K562 (cell line): ENCODE results near the gene CFAP221. TPM values are rescaled to one million over a fixed set of nuclear protein-coding genes. Genes with fewer than 3 reads are reported as not detected.

Source experiments
- ATAC-seq: fragments of 200-7000 bp; cut with Tn5 transposase; 3 replicates; pipeline ENCODE4 v1.9.1; 2020; ENCODE audit warnings: moderate library complexity
- BruUV-seq: library from RNA; stranded (reverse); fragments of 400-500 nt; replicated peaks from 2 replicates; lab custom pipeline; 2021; lab: Mats Ljungman, UMichigan
- CTCF ChIA-PET: fragments of 300-600 bp; formaldehyde crosslinking; extraction: SDS; loops from one replicate; lab custom pipeline; 2021; ENCODE audit warnings: low intra/inter-chr PET ratio; lab: Yijun Ruan, JAX
- POLR2A ChIA-PET: fragments of 300-600, 350-650 bp; sonication (Branson Sonifier 250); formaldehyde crosslinking; extraction: SDS; loops from one replicate; lab custom pipeline; 2021; ENCODE audit warnings: antibody characterized with exemption, inconsistent platforms; lab: Yijun Ruan, JAX
- DNase-seq, 4 experiments: peaks; one replicate each; pipeline versions ENCODE4 v3.0.0 to v3.0.0-alpha.2; 2011 to 2018; ENCODE audit warnings: low spot score in 3 of 4, mixed read lengths in 3 of 4; ENCODE audit errors: extremely low read depth in 1 of 4
- FAIRE-seq: peaks from 2 replicates; lab custom pipeline; 2011; peaks lifted over from hg19 to GRCh38; lab: Jason Lieb, UNC
- H2AFZ ChIP-seq: 2 replicates; pipeline ENCODE4 v1.6.0; 2011; ENCODE audit warnings: low read depth, low read length, control low read depth, inconsistent platforms
- H3K27ac ChIP-seq: fragments of 200-600 bp; 3 replicates; pipeline ENCODE4 v1.8.0; 2011; ENCODE audit warnings: low read depth, mild to moderate bottlenecking, control low read depth, inconsistent platforms, low read length, moderate library complexity, mixed read lengths; ENCODE audit errors: extremely low read depth
- H3K27me3 ChIP-seq, 2 experiments: fragments of 300-600 bp in 1 of 2; 2 replicates in 1 of 2; 3 replicates in 1 of 2; pipeline versions ENCODE4 v1.6.0 to v1.8.0; 2011; ENCODE audit warnings: inconsistent platforms in 2 of 2, low read length in 2 of 2, mild to moderate bottlenecking in 1 of 2, mixed read lengths in 1 of 2, moderate library complexity in 1 of 2; ENCODE audit not compliant: control insufficient read depth in 2 of 2, insufficient read depth in 2 of 2
- H3K36me3 ChIP-seq: fragments of 300-600 bp; 3 replicates; pipeline ENCODE4 v1.8.0; 2011; ENCODE audit warnings: mild to moderate bottlenecking, low read length, inconsistent platforms; ENCODE audit not compliant: control insufficient read depth, insufficient read depth
- H3K4me1 ChIP-seq, 2 experiments: fragments of 200-600 bp in 1 of 2; replicated peaks in 1 of 2; 2 replicates in 1 of 2; 3 replicates in 1 of 2; pipeline versions ENCODE4 v1.5.1 to v1.8.0; 2011; ENCODE audit warnings: inconsistent platforms in 2 of 2, low read length in 2 of 2, mild to moderate bottlenecking in 1 of 2, mixed read lengths in 1 of 2, moderate library complexity in 1 of 2; ENCODE audit not compliant: control insufficient read depth in 2 of 2, insufficient read depth in 2 of 2
- H3K4me2 ChIP-seq: 2 replicates; pipeline ENCODE4 v1.6.1; 2011; ENCODE audit warnings: low read length, control low read depth, inconsistent platforms, mixed read lengths; ENCODE audit not compliant: insufficient read depth
- H3K4me3 ChIP-seq: fragments of 200-600 bp; sonication (generic), shearing (Covaris generic); 2 replicates; pipeline ENCODE4 v1.5.1; 2016; ENCODE audit warnings: control low read depth, inconsistent platforms
- H3K79me2 ChIP-seq: fragments of 200-600 bp; 3 replicates; pipeline ENCODE4 v1.8.0; 2011; ENCODE audit warnings: low read length, inconsistent platforms; ENCODE audit not compliant: control insufficient read depth, insufficient read depth
- H3K9ac ChIP-seq, 2 experiments: 2 replicates each; pipeline versions ENCODE4 v1.6.0 to v1.6.1; 2011; ENCODE audit warnings: low read depth in 2 of 2, low read length in 2 of 2, control low read depth in 1 of 2, inconsistent platforms in 1 of 2, mild to moderate bottlenecking in 1 of 2, mixed read lengths in 1 of 2; ENCODE audit not compliant: insufficient read depth in 1 of 2
- H3K9me1 ChIP-seq: one replicate; pipeline ENCODE4 v1.6.0; 2011; ENCODE audit warnings: inconsistent platforms, mild to moderate bottlenecking, low read length, moderate library complexity; ENCODE audit not compliant: control insufficient read depth, insufficient read depth
- H3K9me3 ChIP-seq: replicated peaks from 2 replicates; pipeline ENCODE4 v1.5.1; 2011; ENCODE audit warnings: low read depth, low read length, inconsistent platforms; ENCODE audit not compliant: control insufficient read depth, insufficient read depth
- H4K20me1 ChIP-seq: replicated peaks from 2 replicates; pipeline ENCODE4 v1.6.1; 2011; ENCODE audit warnings: low read length, inconsistent platforms, mixed read lengths; ENCODE audit not compliant: control insufficient read depth, insufficient read depth
- CCAR2 ChIP-seq: fragments of 200-400 bp; formaldehyde crosslinking; IDR thresholded peaks from 2 replicates; pipeline ENCODE4 v1.6.1; 2017; ENCODE audit warnings: mild to moderate bottlenecking, low read depth, low read length
- GATA2 ChIP-seq: sonication (generic); formaldehyde crosslinking; IDR thresholded peaks from 2 replicates; pipeline ENCODE4 v1.4.0; 2020; ENCODE audit warnings: mild to moderate bottlenecking, missing genetic modification reagents
- RB1 ChIP-seq: fragments of 450-650 bp; IDR thresholded peaks from 2 replicates; pipeline ENCODE4 v1.6.1; 2017; ENCODE audit warnings: low read depth, mild to moderate bottlenecking
- RBM25 ChIP-seq: fragments of 200-400 bp; formaldehyde crosslinking; IDR thresholded peaks from 2 replicates; pipeline ENCODE4 v1.6.1; 2018; ENCODE audit warnings: low read length, low read depth, moderate library complexity; ENCODE audit not compliant: severe bottlenecking
- REST ChIP-seq, 2 experiments: fragments of 450-650 bp; formaldehyde crosslinking in 1 of 2; IDR thresholded peaks; 2 replicates each; pipeline versions ENCODE4 v1.4.0 to v1.6.1; 2014 to 2020; ENCODE audit warnings: mild to moderate bottlenecking in 2 of 2, borderline replicate concordance in 1 of 2, low read depth in 1 of 2
- TEAD1 ChIP-seq, 2 experiments: fragments of 450-650 bp in 1 of 2; sonication (generic) in 1 of 2; formaldehyde crosslinking; IDR thresholded peaks; 2 replicates each; pipeline versions ENCODE4 v1.4.0 to v1.8.0; 2020 to 2022; ENCODE audit warnings: mild to moderate bottlenecking in 2 of 2, missing genetic modification reagents in 1 of 2
- ZFP36 ChIP-seq: fragments of 150-350 bp; IDR thresholded peaks from 2 replicates; pipeline ENCODE4 v1.6.1; 2018; ENCODE audit warnings: low read length, low read depth; ENCODE audit not compliant: partially characterized antibody
- WGBS: fragments of 100-300 bp; shearing (Covaris generic); methylation state at CpG from one replicate; pipeline ENCODE4 v1.1.6; 2016; ENCODE audit warnings: low coverage, mixed read lengths; ENCODE audit not compliant: insufficient coverage; ENCODE audit errors: missing lambda C conversion rate; 5-methylcytosine and 5-hydroxymethylcytosine counted together
- in situ Hi-C: fragments of 300-500 bp; cut with MboI; formaldehyde crosslinking; loops from 4 replicates; pipeline ENCODE4 v1.15.0; 2018; ENCODE audit warnings: inconsistent platforms, mixed read lengths
- intact Hi-C: fragments of 100-400 bp; cut with micrococcal nuclease; formaldehyde crosslinking; loops from 2 replicates; pipeline ENCODE4 v1.14.2; 2022
- polyA plus RNA-seq, 8 experiments: library from polyadenylated mRNA; depleted of rRNA in 4 of 8; stranded (reverse) in 5 of 8; unstranded in 3 of 8; fragments of >200 nt; fragmentation: Nextera tagmentation in 2 of 8; fragmentation: Illumina TruSeq in 1 of 8; extraction: Ambion mirVana in 2 of 8; extraction: Trizol in 1 of 8; gene quantifications; 2 replicates each; pipeline versions ENCODE4 v1.2.1 to v1.2.3, GENCODE V29; 2011 to 2014; ENCODE audit warnings: inconsistent platforms in 1 of 8, missing spikeins in 1 of 8
- total RNA-seq, 7 experiments: library from RNA; depleted of rRNA in 6 of 7; stranded (reverse); fragments of >200 nt in 6 of 7; fragmentation: Illumina TruSeq in 2 of 7; extraction: Trizol in 2 of 7; gene quantifications; 2 replicates each; pipeline versions ENCODE4 v1.2.1 to v1.2.3, GENCODE V29; 2011 to 2021; ENCODE audit warnings: low replicate concordance in 1 of 7

CFAP221 gene
- total and polyA plus RNA-seq, 9 of the 15 experiments (the other 6 are each of a cell fraction or from before 2014, with no cell fraction given), result 0.09 to 1.4 (median 0.65) TPM

- Histone ChIP-seq H3K4me3 (no peak overlapping the region), H3K4me2 (no peak overlapping the region), H4K20me1 (no peaks in the 10 kb centered on the region), H2AFZ (no peak overlapping the region), H3K27ac (no peak overlapping the region), H3K27me3 (no peaks in the 10 kb centered on the region), H3K9ac (no peak overlapping the region), H3K9me3 (no peaks in the 10 kb centered on the region), H3K4me1 (peaks cover 0 to 3% of the 10 kb centered on the region in 2 experiments; a peak in 1 of 5 replicates), H3K79me2 (no peaks in the 10 kb centered on the region), H3K36me3 (peaks cover 2% of the 10 kb centered on the region; the same call in 1 of the 3 replicates), H3K9me1 (no peaks in the 10 kb centered on the region)
- ChIA-PET CTCF (no interaction called here), POLR2A (no interaction called here)
- DNase-seq (no peak), FAIRE-seq (no peak), ATAC-seq (no peak)
- in situ Hi-C loops, result no loop called here
- no TSS peak for BruUV-seq
- 38% methylated on average over 4 of the region's 4 CpGs for WGBS
- intact Hi-C loops, result no loop called here
- TF ChIP-seq RBM25 (peak; percentile 46), TEAD1 (CRISPR knock-in tag; IDR thresholded peaks at IDR 0.05) (no peak), ZFP36 (peak; percentile 91)
Measured at GRCh38 chr2:119689218-119689617, 145.0 kb downstream of the CFAP221 start.

GRCh38 chr2:119691189-119691588, 146.9 kb downstream of the CFAP221 start:
- ChIA-PET POLR2A (interaction anchor here (1.3 kb wide), 1 partner anchor 9 kb away, joined by 4 read pairs; no protein-coding TSS in a partner anchor), CTCF (no interaction called here)
- Histone ChIP-seq H2AFZ (no peak overlapping the region), H3K9ac (no peak overlapping the region), H3K4me2 (no peak overlapping the region), H3K9me3 (no peaks in the 10 kb centered on the region), H3K4me3 (no peak overlapping the region), H3K27me3 (peaks cover 0 to 5% of the 10 kb centered on the region in 2 experiments; a peak in 1 of 5 replicates), H3K36me3 (peaks cover 2% of the 10 kb centered on the region; the same call in 1 of the 3 replicates), H3K27ac (no peak overlapping the region), H3K79me2 (no peaks in the 10 kb centered on the region), H3K9me1 (no peaks in the 10 kb centered on the region), H3K4me1 (peaks cover 0 to 6% of the 10 kb centered on the region in 2 experiments; a peak in 1 of 5 replicates), H4K20me1 (no peaks in the 10 kb centered on the region)
- FAIRE-seq, result no peak
- no peak for DNase-seq
- 21% methylated on average over 6 of the region's 7 CpGs for WGBS
- intact Hi-C loops (no loop called here), in situ Hi-C loops (no loop called here)
- ATAC-seq, result no peak
- no TSS peak for BruUV-seq
- TF ChIP-seq GATA2 (CRISPR knock-in tag) (no peak), REST (IDR thresholded peaks at IDR 0.05; ENCODE audit: borderline replicate concordance) (peak; percentile 15; the same call in 1 of the 2 replicates), REST (CRISPR knock-in tag; IDR thresholded peaks at IDR 0.05; ENCODE audit: low read depth) (no peak), RB1 (no peak), CCAR2 (no peak)
